ENCODE measurements around the gene TM4SF4.

- TF ChIP-seq CTCF (IDR thresholded peaks at IDR 0.05) (no peak), ATF3 (CRISPR knock-in tag; conservative IDR thresholded peaks at IDR 0.05) (no peak), SMAD4 (CRISPR knock-in tag; IDR thresholded peaks at IDR 0.05) (no peak), NFYB (CRISPR knock-in tag; conservative IDR thresholded peaks at IDR 0.05; ENCODE audit: low read depth) (no peak), MAX (CRISPR knock-in tag; IDR thresholded peaks at IDR 0.05) (no peak)
These were observed 40.8 kb downstream of the TM4SF4 start for GRCh38 chr3:149515249-149515648.
